HG03025 (cell line): ENCODE results near the gene BBOX1.

Experiments used
- ATAC-seq: cut with Tn5 transposase; IDR thresholded peaks from one replicate; pipeline ENCODE4 v1.9.1; 2021; ENCODE audit warnings: mild to moderate bottlenecking, moderate library complexity; ENCODE audit not compliant: unreplicated experiment, low FRiP score

Gene BBOX1

DNA sequence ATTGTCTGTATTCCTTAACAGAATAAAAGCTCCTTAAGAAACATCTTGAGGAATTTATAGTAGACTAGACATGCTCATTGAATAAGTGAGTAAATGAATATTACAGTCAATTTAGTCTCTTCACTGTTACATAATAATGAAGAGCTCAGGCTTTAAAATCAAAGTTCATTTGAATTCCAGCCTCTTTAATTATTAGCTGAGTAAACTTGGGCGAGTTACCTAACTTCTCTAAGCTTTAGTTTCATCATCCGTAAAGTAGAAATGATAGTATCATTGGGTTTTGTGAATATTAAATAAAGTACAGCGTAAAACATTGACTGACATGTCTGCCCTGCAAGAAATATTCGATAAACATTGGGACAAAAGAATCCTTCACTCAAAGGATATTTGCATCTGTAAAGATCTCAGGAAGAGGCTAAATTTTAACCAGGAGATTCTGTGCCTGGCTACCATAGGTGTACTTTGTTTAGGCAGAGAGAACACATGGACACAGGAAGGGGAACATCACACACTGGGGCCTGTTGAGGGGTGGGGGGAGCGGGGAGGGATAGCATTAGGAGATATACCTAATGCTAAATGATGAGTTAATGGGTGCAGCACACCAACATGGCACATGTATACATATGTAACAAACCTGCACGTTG is 15.2 kb upstream of the BBOX1 start:
- no peak for ATAC-seq

GRCh38 chr11:27025957-27026733 is 14.5 kb upstream of the BBOX1 start:
- ATAC-seq = no peak

DNA sequence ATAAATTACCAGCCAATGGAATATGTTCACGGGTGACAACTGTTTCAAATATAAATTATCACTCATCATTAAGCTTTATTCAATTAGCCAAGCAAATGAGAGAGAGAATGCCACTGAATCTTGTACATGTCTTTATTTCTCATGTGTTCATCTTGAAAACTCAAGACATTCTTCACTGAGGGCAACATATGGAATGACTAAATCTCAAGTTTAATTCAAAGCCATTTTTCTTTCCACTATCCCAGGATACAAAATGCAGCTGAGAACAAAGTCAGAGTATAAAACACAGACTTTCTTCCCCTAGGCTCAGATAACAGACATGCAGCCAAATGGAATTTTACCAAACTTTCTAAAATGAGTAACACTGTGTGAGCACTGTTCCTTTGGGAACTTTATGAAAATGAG is 12.1 kb upstream of the BBOX1 start:
- no peak for ATAC-seq

DNA sequence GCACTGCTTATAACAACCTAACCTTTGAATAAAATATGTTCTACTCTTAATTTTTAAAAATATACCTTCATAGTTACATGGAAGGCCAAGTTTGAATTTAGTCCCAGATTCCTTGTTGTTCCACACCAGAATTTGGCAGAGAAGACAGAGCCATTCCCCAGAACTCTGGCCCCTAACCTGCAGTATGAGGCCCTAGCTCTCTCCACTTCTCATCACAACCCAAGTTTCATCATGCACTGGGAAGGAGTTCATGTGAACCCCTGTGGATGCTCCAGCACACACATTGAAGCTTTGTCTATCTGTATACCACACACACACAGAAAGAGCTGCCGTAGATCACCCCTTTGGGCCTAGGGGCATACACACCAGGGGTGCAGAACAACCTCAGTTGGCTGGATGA is 10.6 kb upstream of the BBOX1 start:
- ATAC-seq = no peak

DNA sequence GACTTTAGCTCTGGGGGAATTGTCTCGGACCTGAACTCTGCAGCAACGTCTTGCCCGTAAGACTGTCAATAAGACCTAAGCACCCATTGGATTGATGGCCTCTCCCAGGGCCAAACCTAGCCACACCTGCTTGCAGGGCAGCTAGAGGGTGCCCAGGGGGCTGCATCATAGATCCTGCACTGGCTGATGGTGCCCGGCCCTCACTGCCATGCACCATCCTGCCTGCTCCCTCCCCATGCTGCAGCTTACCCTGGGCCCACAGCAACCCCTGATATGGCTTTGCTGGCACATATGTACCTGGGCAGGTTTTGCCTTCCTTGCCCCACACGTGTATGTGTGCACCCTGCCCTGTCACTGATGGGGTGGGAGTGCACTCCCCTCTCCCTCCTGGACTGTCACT is 8.9 kb upstream of the BBOX1 start:
- no peak for ATAC-seq

GRCh38 chr11:27039873-27040272 is 742 bp upstream of the BBOX1 start:
- no peak for ATAC-seq

- no peak for ATAC-seq
Observed at GRCh38 chr11:27041141-27041899, 705 bp downstream of the BBOX1 start.

DNA sequence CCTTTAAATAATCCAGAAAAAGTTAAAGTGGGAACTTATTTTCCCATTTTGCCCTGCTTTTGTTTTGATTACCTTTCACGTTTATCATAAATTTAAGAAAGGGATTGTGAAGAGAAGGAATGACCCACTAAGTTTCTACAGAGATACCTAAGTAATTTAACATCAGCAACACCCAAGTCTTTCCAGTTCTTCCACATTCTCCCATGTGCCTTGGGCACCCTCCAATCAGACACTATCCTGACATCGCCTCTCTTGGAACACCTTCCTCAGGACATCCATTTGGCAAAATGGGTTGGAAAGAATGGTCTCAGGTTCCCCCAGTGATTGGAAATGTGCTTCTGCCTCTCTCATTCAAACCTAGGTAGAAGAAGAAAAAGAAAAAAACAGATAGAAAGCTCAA is 6.3 kb downstream of the BBOX1 start:
- ATAC-seq = no peak

GRCh38 chr11:27052668-27053067 is 12.1 kb downstream of the BBOX1 start:
- ATAC-seq = no peak

DNA sequence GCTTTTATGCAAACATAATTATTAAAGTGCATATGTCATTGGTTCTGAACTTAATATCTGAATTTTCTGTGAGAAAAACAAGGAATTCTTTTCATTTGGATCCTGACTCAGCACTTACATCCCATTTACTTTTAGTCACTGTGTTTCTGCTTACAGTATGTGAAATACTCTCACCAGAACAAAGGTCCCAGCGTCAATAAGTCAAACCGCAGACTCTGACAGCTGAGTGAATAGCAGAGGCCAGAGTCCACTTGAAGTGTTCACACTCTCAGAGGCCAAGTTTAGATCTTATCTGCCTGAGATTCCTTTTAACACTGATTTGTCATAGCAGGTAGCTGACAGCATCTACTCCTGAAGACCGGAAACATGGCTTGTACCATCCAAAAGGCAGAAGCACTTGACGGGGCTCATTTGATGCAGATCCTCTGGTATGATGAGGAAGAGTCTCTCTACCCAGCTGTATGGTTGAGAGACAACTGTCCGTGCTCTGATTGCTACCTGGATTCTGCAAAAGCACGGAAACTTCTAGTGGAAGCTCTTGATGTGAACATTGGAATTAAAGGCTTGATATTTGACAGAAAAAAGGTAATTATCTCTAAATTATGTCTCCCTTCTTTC is 14.6 kb downstream of the BBOX1 start:
- no peak for ATAC-seq

DNA sequence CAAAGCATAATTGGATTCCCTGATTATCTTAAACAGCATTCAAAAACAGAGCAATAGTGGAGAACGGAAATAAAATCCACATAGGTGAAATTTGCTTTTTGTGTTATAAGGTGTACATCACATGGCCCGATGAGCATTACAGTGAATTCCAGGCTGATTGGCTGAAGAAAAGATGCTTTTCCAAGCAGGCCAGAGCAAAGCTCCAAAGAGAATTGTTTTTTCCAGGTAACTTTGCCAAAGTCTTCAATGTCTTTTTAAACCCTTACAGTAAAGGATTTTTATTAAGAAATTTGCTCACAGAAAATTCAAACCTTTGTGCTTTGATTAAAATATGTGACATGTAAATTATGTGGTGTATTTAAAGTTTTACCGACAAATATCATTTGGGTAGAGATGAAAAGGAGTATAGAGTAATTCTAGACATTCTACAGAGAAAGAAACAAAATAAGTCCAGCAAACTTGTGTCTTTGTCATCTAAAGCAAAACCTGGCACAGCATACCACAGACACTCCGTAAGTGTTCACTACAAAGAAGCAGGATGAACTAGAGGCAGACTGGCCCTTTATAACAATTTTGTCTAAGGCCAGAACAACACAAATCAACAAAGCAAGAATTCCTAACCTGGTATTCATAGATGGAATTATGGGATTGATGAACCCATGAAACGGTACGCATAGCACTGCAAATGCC is 16.6 kb downstream of the BBOX1 start:
- no peak for ATAC-seq

- ATAC-seq = no peak
Observed at GRCh38 chr11:27058456-27058855, 17.8 kb downstream of the BBOX1 start.

GRCh38 chr11:27059431-27059830 is 18.8 kb downstream of the BBOX1 start:
- no peak for ATAC-seq

DNA sequence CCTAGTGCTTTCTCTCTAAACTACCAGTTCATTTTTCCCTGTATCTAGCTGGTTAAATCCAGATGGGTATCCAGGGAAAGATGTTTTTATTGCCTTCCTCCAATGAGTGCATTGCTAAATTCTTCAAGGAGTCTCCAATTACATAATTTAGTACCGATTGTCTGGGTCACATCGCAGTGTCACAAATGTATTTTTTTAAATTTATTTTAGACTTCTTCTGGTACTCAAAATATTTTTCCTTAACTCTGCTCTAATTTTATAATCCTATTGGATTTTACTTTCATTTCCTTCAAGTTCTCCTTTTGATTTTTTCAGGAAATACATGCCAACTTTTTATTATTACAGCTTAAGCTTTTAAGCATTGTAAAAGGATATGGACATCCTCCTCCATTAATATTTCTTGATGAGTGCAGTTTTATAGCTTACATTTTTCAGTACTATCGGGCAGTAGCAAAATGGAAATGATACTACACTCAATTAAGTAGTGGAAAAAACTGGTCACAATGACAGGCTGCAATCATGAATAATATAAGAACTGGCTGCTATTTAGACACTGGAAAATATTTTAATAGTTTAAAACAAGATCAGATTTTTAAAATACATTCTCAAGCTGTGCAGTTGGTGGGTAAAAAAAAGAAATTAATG is 20.3 kb downstream of the BBOX1 start:
- ATAC-seq = no peak

- ATAC-seq = no peak
Observed at GRCh38 chr11:27061461-27061821, 20.8 kb downstream of the BBOX1 start.

DNA sequence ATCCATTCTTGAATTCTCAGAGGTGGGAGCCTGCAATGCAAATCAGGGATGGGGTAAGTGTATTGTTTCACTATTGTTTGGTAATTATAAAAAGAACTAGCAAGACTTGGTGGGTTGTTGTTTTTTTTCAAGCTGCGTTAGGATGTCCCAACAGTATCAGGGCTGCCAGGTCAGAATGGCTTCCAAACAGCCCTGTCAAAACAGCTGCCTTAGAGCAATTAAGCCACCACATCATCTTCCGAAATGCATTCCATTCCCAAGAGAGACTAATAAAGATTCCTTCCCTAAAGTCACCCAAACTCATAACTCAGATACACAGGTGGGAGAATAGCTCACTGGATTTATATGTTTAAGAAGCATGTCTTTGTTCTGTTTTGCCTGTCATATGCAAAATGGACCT is 23.5 kb downstream of the BBOX1 start:
- ATAC-seq = no peak

- no peak for ATAC-seq
Observed at GRCh38 chr11:27075192-27075591, 34.6 kb downstream of the BBOX1 start.

GRCh38 chr11:27075655-27076054 is 35.0 kb downstream of the BBOX1 start:
- ATAC-seq = no peak

- no peak for ATAC-seq
Observed at GRCh38 chr11:27076121-27076589, 35.5 kb downstream of the BBOX1 start.

DNA sequence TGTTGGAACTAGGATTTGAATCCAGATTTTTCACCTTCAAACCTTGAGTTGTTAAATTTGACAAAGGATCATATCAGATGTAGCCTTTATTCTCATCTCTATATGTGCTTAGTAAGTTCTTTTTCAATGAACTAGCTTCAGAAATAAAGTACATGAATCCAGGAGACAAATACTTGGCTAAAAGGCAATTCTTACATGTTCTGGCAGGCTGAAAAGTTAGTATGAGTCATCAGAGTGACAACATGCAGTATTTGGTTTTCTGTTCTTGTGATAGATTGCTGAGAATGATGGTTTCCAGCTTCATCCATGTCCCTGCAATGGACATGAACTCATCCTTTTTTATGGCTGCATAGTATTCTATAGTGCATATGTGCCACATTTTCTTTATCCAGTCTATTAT is 40.4 kb downstream of the BBOX1 start:
- no peak for ATAC-seq
